Duodenal mucosa (tissue), 2 donors: ENCODE data around the gene SH3RF3.

Experiments used
- H3K27ac ChIP-seq: one replicate; pipeline ENCODE4 v1.7.0; 2013; ENCODE audit warnings: low read depth, low read length
- H3K27me3 ChIP-seq, 2 donors: one replicate each; pipeline ENCODE4 v1.7.0; 2013; ENCODE audit warnings: low read length in 2 of 2, control low read depth in 1 of 2; ENCODE audit not compliant: insufficient read depth in 2 of 2, control insufficient read depth in 1 of 2
- H3K36me3 ChIP-seq, 2 donors: one replicate each; pipeline ENCODE4 v1.7.0; 2013; ENCODE audit warnings: low read length in 2 of 2, control low read depth in 1 of 2; ENCODE audit not compliant: insufficient read depth in 2 of 2, control insufficient read depth in 1 of 2
- H3K4me1 ChIP-seq, 2 donors: one replicate each; pipeline ENCODE4 v1.7.0; 2013; ENCODE audit warnings: low read length in 2 of 2, control low read depth in 1 of 2; ENCODE audit not compliant: insufficient read depth in 2 of 2, control insufficient read depth in 1 of 2
- H3K4me3 ChIP-seq, 2 donors: one replicate each; pipeline ENCODE4 v1.7.0; 2013; ENCODE audit warnings: low read length in 2 of 2, low read depth in 1 of 2
- H3K9ac ChIP-seq, 2 donors: one replicate each; pipeline ENCODE4 v1.7.0; 2013; ENCODE audit warnings: low read length in 2 of 2, low read depth in 1 of 2
- H3K9me3 ChIP-seq, 2 donors: one replicate each; pipeline ENCODE4 v1.7.0; 2013; ENCODE audit warnings: low read length in 2 of 2, control low read depth in 1 of 2; ENCODE audit not compliant: control insufficient read depth in 1 of 2

The SH3RF3 gene

DNA sequence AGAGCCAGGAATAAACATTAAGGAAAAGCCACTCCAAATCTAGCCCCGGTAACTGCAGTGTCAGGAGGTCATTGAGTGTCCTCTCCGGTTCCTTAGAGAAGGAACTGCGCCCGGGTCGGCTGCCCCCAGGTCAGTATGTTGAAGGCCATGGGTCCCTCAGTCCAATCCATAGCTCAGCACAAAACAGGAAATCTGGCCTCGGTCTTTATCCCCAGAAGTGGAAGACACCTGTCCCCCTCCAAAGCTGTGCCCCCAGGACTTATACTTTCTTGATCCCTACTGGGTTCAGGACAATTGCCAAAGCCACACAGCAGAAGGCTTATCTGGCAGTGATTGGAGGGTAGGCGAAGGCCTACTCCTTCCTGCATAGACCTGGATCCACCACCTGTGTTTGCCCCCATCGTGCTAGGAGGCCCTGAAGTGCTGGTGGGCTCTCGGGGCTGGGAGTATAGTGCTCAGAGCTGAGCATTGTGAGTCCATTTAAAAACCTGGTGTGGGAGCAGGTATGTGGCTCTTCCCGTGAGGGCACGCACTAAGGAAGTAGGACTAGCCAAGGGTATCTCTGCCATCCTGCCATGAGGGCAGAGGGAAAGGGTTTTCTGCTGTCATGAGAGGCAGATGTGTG is 306.2 kb downstream of the SH3RF3 start:
- Histone ChIP-seq H3K27ac (no peak overlapping the region), H3K4me3 (no peak overlapping the region), H3K36me3 (no peaks in the 10 kb centered on the region), H3K4me1 (no peaks in the 10 kb centered on the region), H3K9me3 (no peaks in the 10 kb centered on the region), H3K9ac (no peak overlapping the region), H3K27me3 (no peaks in the 10 kb centered on the region)

DNA sequence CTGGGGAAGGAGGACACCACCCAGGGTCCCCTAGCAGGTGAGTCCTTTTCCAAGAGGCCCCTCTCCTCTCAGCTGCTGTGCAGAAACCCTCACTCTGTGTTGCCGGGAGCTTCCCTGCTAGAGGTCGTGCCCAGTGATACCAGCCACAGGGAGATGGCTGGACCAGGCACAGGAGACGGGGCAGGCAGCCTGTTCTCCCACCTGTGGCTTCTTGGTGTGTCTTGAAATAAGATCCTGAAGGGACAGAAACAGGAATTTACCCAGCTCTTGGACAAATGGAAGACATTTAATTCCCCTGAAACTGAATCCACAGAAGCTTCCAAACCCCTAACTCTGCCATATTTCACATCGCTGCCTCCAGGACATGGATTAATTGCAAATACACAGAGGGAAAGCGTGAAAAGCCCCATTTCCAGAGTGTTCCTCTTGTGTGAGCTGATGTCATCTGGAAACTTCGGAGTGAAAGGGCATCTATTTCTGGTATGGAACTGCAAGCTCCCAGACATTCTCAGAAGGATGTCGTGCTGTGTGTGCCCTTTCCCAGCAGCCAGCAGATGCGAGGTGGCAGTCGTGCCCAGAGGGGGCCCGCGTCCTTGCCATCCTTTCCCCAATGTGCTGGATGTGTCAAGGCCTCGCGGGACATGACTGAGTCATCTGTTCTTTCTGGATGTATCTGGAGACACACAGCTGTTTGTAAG is 307.0 kb downstream of the SH3RF3 start:
- H3K4me1 ChIP-seq: no peaks in the 10 kb centered on the region
- no peak overlapping the region for H3K27ac ChIP-seq
- no peaks in the 10 kb centered on the region for H3K27me3 ChIP-seq
- no peaks in the 10 kb centered on the region for H3K9me3 ChIP-seq
- no peaks in the 10 kb centered on the region for H3K36me3 ChIP-seq
- H3K4me3 ChIP-seq: no peak overlapping the region
- no peak overlapping the region for H3K9ac ChIP-seq

GRCh38 chr2:109436610-109437225 is 307.7 kb downstream of the SH3RF3 start:
- Histone ChIP-seq H3K27me3 (no peaks in the 10 kb centered on the region), H3K27ac (no peak overlapping the region), H3K9me3 (peaks cover 0 to 4% of the 10 kb centered on the region in 2 donors), H3K9ac (no peak overlapping the region), H3K4me3 (no peak overlapping the region), H3K36me3 (no peaks in the 10 kb centered on the region), H3K4me1 (no peaks in the 10 kb centered on the region)

GRCh38 chr2:109437325-109438090 is 308.5 kb downstream of the SH3RF3 start:
- no peaks in the 10 kb centered on the region for H3K36me3 ChIP-seq
- H3K27me3 ChIP-seq: no peaks in the 10 kb centered on the region
- H3K9ac ChIP-seq: no peak overlapping the region
- no peak overlapping the region for H3K4me3 ChIP-seq
- peaks cover 0 to 5% of the 10 kb centered on the region in 2 donors for H3K9me3 ChIP-seq
- no peaks in the 10 kb centered on the region for H3K4me1 ChIP-seq
- H3K27ac ChIP-seq: no peak overlapping the region

DNA sequence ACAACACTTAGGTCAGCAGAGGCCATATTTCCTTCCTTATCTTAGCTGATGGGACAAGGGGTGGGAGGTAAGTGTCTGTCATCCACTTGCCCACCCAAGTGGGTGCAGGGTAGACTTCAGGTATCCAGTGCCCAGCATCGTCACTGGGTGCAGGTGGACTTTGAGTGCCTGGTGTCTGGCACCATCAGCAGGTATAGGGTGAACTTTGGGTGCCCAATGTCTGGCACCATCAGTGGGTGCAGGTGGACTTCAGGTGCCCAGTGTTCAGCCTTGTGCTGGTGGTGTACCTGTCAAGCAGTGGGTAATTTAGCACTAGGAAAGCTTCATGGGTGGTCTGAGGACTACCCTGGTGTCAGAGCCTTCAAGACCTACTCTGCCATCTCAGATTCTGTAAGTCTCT is 309.1 kb downstream of the SH3RF3 start:
- Histone ChIP-seq H3K9ac (no peak overlapping the region), H3K9me3 (peaks cover 4 to 11% of the 10 kb centered on the region in 2 donors), H3K27me3 (no peaks in the 10 kb centered on the region), H3K4me3 (no peak overlapping the region), H3K4me1 (no peaks in the 10 kb centered on the region), H3K36me3 (no peaks in the 10 kb centered on the region), H3K27ac (no peak overlapping the region)

- Histone ChIP-seq H3K4me3 (no peak overlapping the region), H3K4me1 (no peaks in the 10 kb centered on the region), H3K36me3 (no peaks in the 10 kb centered on the region), H3K27me3 (no peaks in the 10 kb centered on the region), H3K9me3 (peaks cover 6 to 12% of the 10 kb centered on the region in 2 donors), H3K9ac (no peak overlapping the region), H3K27ac (no peak overlapping the region)
Measured at GRCh38 chr2:109438773-109439389, 309.9 kb downstream of the SH3RF3 start.

GRCh38 chr2:109439390-109439786 is 310.4 kb downstream of the SH3RF3 start:
- Histone ChIP-seq H3K36me3 (no peaks in the 10 kb centered on the region), H3K4me1 (no peaks in the 10 kb centered on the region), H3K27me3 (no peaks in the 10 kb centered on the region), H3K4me3 (no peak overlapping the region), H3K9me3 (peaks cover 6 to 12% of the 10 kb centered on the region in 2 donors), H3K9ac (no peak overlapping the region), H3K27ac (no peak overlapping the region)

DNA sequence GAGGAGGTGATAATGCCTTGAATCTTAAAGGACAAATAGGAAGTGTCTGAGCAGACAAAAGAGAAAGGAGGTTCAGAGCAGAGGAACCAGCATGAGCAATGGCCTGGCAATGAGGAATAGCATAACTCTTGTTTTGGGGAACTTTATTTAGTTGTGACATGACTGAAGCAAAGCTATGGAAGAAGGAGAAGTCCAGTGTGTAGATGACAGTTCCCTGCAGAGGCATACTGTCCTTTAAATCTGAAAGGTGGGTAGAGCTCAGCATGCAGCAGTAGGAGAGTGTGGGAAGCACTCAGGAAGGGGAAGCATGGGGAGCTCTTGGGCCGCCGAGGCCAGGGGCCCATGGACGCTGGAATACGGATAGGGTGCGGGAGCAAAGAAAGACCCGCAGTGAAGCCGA is 311.0 kb downstream of the SH3RF3 start:
- Histone ChIP-seq H3K36me3 (no peaks in the 10 kb centered on the region), H3K4me3 (no peak overlapping the region), H3K27ac (no peak overlapping the region), H3K9ac (no peak overlapping the region), H3K4me1 (no peaks in the 10 kb centered on the region), H3K9me3 (peaks cover 6 to 12% of the 10 kb centered on the region in 2 donors), H3K27me3 (no peaks in the 10 kb centered on the region)

- no peak overlapping the region for H3K9ac ChIP-seq
- no peak overlapping the region for H3K4me3 ChIP-seq
- no peaks in the 10 kb centered on the region for H3K27me3 ChIP-seq
- no peaks in the 10 kb centered on the region for H3K36me3 ChIP-seq
- no peaks in the 10 kb centered on the region for H3K4me1 ChIP-seq
- H3K9me3 ChIP-seq: peaks cover 6 to 12% of the 10 kb centered on the region in 2 donors
- H3K27ac ChIP-seq: no peak overlapping the region
Measured at GRCh38 chr2:109440499-109441156, 311.6 kb downstream of the SH3RF3 start.
